Gastroesophageal sphincter (tissue), 3 donors: ENCODE results near the gene TUBGCP6.

Experiments used
- CTCF ChIP-seq, 4 experiments: fragments of 200-600 bp in 2 of 4; fragments of 450-650 bp in 2 of 4; sonication (generic) in 1 of 4; IDR thresholded peaks; one replicate each; pipeline ENCODE4 v1.5.1; 2017 to 2019; ENCODE audit warnings: antibody characterized with exemption in 4 of 4, mild to moderate bottlenecking in 2 of 4, moderate library complexity in 2 of 4
- POLR2A ChIP-seq, 2 donors: fragments of 450-650 bp; IDR thresholded peaks; one replicate each; pipeline ENCODE4 v1.6.1; 2017; ENCODE audit warnings: antibody characterized with exemption in 2 of 2, mild to moderate bottlenecking in 2 of 2, moderate library complexity in 1 of 2
- POLR2AphosphoS5 ChIP-seq: sonication (generic); formaldehyde crosslinking; IDR thresholded peaks from one replicate; pipeline ENCODE4 v1.6.1; 2017; ENCODE audit warnings: antibody characterized with exemption

- TF ChIP-seq CTCF (IDR thresholded peaks at IDR 0.05), result no peak
- no peak for TF ChIP-seq POLR2A (IDR thresholded peaks at IDR 0.05)
- TF ChIP-seq POLR2AphosphoS5, result no peak
These were observed 43.4 kb downstream of the TUBGCP6 start for GRCh38 chr22:50201191-50202129.
